Chondrocyte (in vitro differentiated cells): ENCODE results near the gene HLF. TPM values are rescaled to one million over a fixed set of nuclear protein-coding genes. Genes with fewer than 3 reads are reported as not detected.

ENCODE experiments used
- DNase-seq: peaks from one replicate; pipeline ENCODE4 v3.0.0; 2021; ENCODE audit warnings: mixed read lengths, low spot score
- H3K27ac Mint-ChIP-seq: one replicate; pipeline ENCODE4 v1.8.0; 2021; ENCODE audit warnings: mild to moderate bottlenecking, moderate library complexity, mixed read lengths; ENCODE audit not compliant: unreplicated experiment
- H3K27me3 Mint-ChIP-seq: 2 replicates; pipeline ENCODE4 v1.8.0; 2021; ENCODE audit warnings: low read depth, mixed read lengths
- H3K36me3 Mint-ChIP-seq: 2 replicates; pipeline ENCODE4 v1.8.0; 2021; ENCODE audit warnings: low read depth, mixed read lengths
- H3K4me1 Mint-ChIP-seq: 2 replicates; pipeline ENCODE4 v1.8.0; 2021; ENCODE audit warnings: low read depth, mild to moderate bottlenecking, mixed read lengths
- H3K4me3 Mint-ChIP-seq: one replicate; pipeline ENCODE4 v1.8.0; 2021; ENCODE audit warnings: mild to moderate bottlenecking, moderate library complexity, mixed read lengths; ENCODE audit not compliant: unreplicated experiment
- H3K9me3 Mint-ChIP-seq: 2 replicates; pipeline ENCODE4 v1.8.0; 2021; ENCODE audit warnings: low read depth, mixed read lengths
- CTCF ChIP-seq: fragments of 200-600 bp; sonication (generic); IDR thresholded peaks from 2 replicates; pipeline ENCODE4 v1.5.0; 2021; ENCODE audit warnings: antibody characterized with exemption, mild to moderate bottlenecking, moderate library complexity
- total RNA-seq: library from RNA; stranded (reverse); gene quantifications from 3 replicates; pipeline ENCODE4 v1.2.1, GENCODE V29; 2021

The HLF gene
- total RNA-seq, 1 donor from 2014 or later: 0.47 TPM

- H3K27ac Mint-ChIP-seq: no peak overlapping the region
- peaks cover 14% of the 10 kb centered on the region for H3K27me3 Mint-ChIP-seq
- H3K4me3 Mint-ChIP-seq: no peak overlapping the region
- TF ChIP-seq CTCF: no peak
- H3K9me3 Mint-ChIP-seq: no peaks in the 10 kb centered on the region
- DNase-seq: no peak
- H3K36me3 Mint-ChIP-seq: no peaks in the 10 kb centered on the region
- H3K4me1 Mint-ChIP-seq: no peaks in the 10 kb centered on the region
Measured at GRCh38 chr17:55223524-55223923, 41.2 kb upstream of the HLF start.

GRCh38 chr17:55224746-55225145, 40.0 kb upstream of the HLF start:
- no peak overlapping the region for H3K27ac Mint-ChIP-seq
- no peaks in the 10 kb centered on the region for H3K9me3 Mint-ChIP-seq
- TF ChIP-seq CTCF: no peak
- H3K27me3 Mint-ChIP-seq: peaks cover 15% of the 10 kb centered on the region
- DNase-seq: no peak
- H3K36me3 Mint-ChIP-seq: no peaks in the 10 kb centered on the region
- no peak overlapping the region for H3K4me3 Mint-ChIP-seq
- H3K4me1 Mint-ChIP-seq: no peaks in the 10 kb centered on the region

- Mint-ChIP-seq H3K4me1 (no peaks in the 10 kb centered on the region), H3K9me3 (no peaks in the 10 kb centered on the region), H3K27ac (no peak overlapping the region), H3K27me3 (peaks cover 19% of the 10 kb centered on the region), H3K36me3 (no peaks in the 10 kb centered on the region), H3K4me3 (no peak overlapping the region)
- no peak for TF ChIP-seq CTCF
- DNase-seq: no peak
Measured at GRCh38 chr17:55225237-55225636, 39.5 kb upstream of the HLF start.

- H3K36me3 Mint-ChIP-seq: no peaks in the 10 kb centered on the region
- DNase-seq: no peak
- no peak overlapping the region for H3K4me3 Mint-ChIP-seq
- H3K27me3 Mint-ChIP-seq: peaks cover 25% of the 10 kb centered on the region
- no peaks in the 10 kb centered on the region for H3K4me1 Mint-ChIP-seq
- H3K27ac Mint-ChIP-seq: no peak overlapping the region
- no peak for TF ChIP-seq CTCF
- no peaks in the 10 kb centered on the region for H3K9me3 Mint-ChIP-seq
Measured at GRCh38 chr17:55228683-55229192, 36.0 kb upstream of the HLF start.

- peaks cover 25% of the 10 kb centered on the region for H3K27me3 Mint-ChIP-seq
- no peak overlapping the region for H3K27ac Mint-ChIP-seq
- no peak for TF ChIP-seq CTCF
- H3K4me1 Mint-ChIP-seq: no peaks in the 10 kb centered on the region
- DNase-seq: no peak
- no peaks in the 10 kb centered on the region for H3K36me3 Mint-ChIP-seq
- H3K4me3 Mint-ChIP-seq: no peak overlapping the region
- no peaks in the 10 kb centered on the region for H3K9me3 Mint-ChIP-seq
Measured at GRCh38 chr17:55229276-55229675, 35.5 kb upstream of the HLF start.
